Measurements from ENCODE around the gene LRFN5. TPM values are rescaled to one million over a fixed set of nuclear protein-coding genes. Genes with fewer than 3 reads are reported as not detected.

Gene LRFN5
- total and polyA plus RNA-seq, 2 of the 8 experiments (the other 6 are each of a cell fraction or from before 2014, with no cell fraction given), result 0.85 to 4.7 TPM

DNA sequence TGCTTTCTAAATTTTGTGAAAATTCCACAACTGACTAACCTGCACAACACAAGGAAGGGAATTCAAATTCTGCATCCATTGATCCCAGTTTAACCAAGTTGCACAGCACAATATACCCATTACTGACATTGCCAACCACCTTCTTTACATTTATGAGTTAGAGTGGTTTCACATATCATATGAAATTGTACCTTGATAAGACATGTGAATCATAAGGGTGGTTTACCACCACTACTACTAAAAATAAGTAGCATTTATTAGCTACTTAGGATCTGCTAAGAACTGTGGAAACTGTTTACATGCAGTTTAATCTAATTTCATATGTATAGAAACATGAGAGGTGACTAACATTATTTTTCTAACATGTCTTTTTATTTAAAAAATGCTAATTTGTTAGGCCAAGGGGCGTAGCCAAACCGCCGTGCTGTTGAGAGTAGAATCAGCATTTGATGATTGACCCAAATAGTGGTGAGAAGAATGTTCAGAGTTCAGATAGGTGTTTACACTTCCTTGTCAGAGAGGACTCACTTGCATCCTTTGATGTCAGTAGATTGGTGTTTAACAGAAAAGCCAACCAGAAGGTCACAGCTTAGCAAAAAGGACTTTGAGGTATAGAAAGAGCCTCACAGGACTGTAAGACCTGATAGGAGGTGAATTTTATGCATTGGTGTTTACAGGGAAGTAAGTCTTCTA lies 56.2 kb downstream of the LRFN5 start (continued):
- TF ChIP-seq, protein P1, sequence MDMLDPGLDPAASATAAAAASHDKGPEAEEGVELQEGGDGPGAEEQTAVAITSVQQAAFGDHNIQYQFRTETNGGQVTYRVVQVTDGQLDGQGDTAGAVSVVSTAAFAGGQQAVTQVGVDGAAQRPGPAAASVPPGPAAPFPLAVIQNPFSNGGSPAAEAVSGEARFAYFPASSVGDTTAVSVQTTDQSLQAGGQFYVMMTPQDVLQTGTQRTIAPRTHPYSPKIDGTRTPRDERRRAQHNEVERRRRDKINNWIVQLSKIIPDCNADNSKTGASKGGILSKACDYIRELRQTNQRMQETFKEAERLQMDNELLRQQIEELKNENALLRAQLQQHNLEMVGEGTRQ (IDR thresholded peaks at IDR 0.05; ENCODE audit: low read length), result no peak
- no peak for TF ChIP-seq EZH2 (IDR thresholded peaks at IDR 0.05; ENCODE audit: low read depth, low read length, severe bottlenecking)

All from H1 (cell line).